Hematopoietic multipotent progenitor cell treated with erythropoietin and hydrocortisone succinate and interleukin-3 and kit ligand, for 17 days (in vitro differentiated cells): ENCODE data around the gene PRKAG3.
A peak's percentile ranks its signal among the peaks of the same experiment; 100 is the strongest.
"Not testable (repeated sequence)": the region's sequence is repeated elsewhere in the genome, so short reads cannot be mapped to it uniquely, and the experiment has no call there.

Experiments
- DNase-seq: peaks from one replicate; pipeline ENCODE4 v3.0.0-alpha.2; 2015; ENCODE audit warnings: low spot score

Gene PRKAG3

GRCh38 chr2:218863021-218863520 is 31.5 kb upstream of the PRKAG3 start:
- no peak for DNase-seq

- no peak for DNase-seq
These were observed 30.2 kb upstream of the PRKAG3 start for GRCh38 chr2:218861645-218862318.

- no peak for DNase-seq
These were observed 29.4 kb upstream of the PRKAG3 start for GRCh38 chr2:218860950-218861381.

- no peak for DNase-seq
These were observed 28.6 kb upstream of the PRKAG3 start for GRCh38 chr2:218859988-218860831.

- DNase-seq: no peak
These were observed 28.0 kb upstream of the PRKAG3 start, which contains the start of gene WNT6 for GRCh38 chr2:218859556-218859987. Gene WNT6, plus strand, starts transcription at chr2:218859805. Its CDS starts 233 bp downstream, at chr2:218860038.

GRCh38 chr2:218858671-218859555 is 27.3 kb upstream of the PRKAG3 start:
- no peak for DNase-seq

- no peak for DNase-seq
These were observed 26.5 kb upstream of the PRKAG3 start for GRCh38 chr2:218858138-218858445.

- DNase-seq: no peak
These were observed 26.0 kb upstream of the PRKAG3 start for GRCh38 chr2:218857371-218858137.

- no peak for DNase-seq
These were observed 25.3 kb upstream of the PRKAG3 start for GRCh38 chr2:218856896-218857243.

- no peak for DNase-seq
These were observed 24.7 kb upstream of the PRKAG3 start for GRCh38 chr2:218856167-218856895.

- DNase-seq: no peak
These were observed 23.9 kb upstream of the PRKAG3 start for GRCh38 chr2:218855305-218856166.

- DNase-seq: no peak
These were observed 23.3 kb upstream of the PRKAG3 start for GRCh38 chr2:218854860-218855259.

GRCh38 chr2:218853766-218854165 is 22.2 kb upstream of the PRKAG3 start:
- DNase-seq: no peak

- peak; percentile 44 for DNase-seq
These were observed 21.5 kb upstream of the PRKAG3 start for GRCh38 chr2:218852911-218853667.

GRCh38 chr2:218851286-218851685 is 19.7 kb upstream of the PRKAG3 start:
- no peak for DNase-seq

GRCh38 chr2:218850796-218851195 is 19.2 kb upstream of the PRKAG3 start:
- DNase-seq: no peak

GRCh38 chr2:218849721-218850120 is 18.1 kb upstream of the PRKAG3 start:
- no peak for DNase-seq

GRCh38 chr2:218846963-218847362 is 15.4 kb upstream of the PRKAG3 start:
- DNase-seq: not testable (repeated sequence)

GRCh38 chr2:218844334-218844733 is 12.7 kb upstream of the PRKAG3 start:
- DNase-seq: not testable (repeated sequence)
